ENCODE measurements around the gene SLC22A31. TPM values are rescaled to one million over a fixed set of nuclear protein-coding genes. Genes with fewer than 3 reads are reported as not detected.
A peak's percentile ranks its signal among the peaks of the same experiment; 100 is the strongest.

The SLC22A31 gene
- total and polyA plus RNA-seq, 9 of the 15 experiments (the other 6 are each of a cell fraction or from before 2014, with no cell fraction given): 0.29 to 2.2 (median 0.47) TPM; not detected in 3

DNA sequence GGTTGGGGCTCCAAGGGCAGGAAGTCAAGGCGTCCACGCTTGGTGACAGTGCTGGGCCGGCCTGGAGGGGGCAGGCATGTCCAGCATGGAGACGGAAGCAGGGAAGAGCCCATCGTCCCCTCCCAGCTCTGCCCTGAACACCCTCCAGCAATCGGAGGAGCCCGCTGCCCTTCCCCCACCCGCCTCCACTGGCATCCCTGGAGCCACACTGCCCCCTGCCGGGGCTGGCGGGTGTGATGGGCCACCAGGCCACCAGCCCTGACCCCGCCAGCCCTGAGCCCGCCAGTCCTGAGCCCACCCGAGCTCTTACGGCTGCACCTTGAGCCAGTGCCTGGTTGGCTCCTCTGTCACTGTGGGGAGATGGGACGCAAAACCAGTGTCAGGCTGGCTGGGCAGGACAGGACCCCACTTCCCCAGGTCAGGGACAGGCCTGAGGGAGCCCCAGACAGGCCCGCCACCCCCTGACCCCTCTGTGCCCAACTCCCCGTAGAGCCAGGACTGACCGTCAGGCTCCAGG, 32.9 kb downstream of the SLC22A31 start (continued):
- TF ChIP-seq, protein P1, sequence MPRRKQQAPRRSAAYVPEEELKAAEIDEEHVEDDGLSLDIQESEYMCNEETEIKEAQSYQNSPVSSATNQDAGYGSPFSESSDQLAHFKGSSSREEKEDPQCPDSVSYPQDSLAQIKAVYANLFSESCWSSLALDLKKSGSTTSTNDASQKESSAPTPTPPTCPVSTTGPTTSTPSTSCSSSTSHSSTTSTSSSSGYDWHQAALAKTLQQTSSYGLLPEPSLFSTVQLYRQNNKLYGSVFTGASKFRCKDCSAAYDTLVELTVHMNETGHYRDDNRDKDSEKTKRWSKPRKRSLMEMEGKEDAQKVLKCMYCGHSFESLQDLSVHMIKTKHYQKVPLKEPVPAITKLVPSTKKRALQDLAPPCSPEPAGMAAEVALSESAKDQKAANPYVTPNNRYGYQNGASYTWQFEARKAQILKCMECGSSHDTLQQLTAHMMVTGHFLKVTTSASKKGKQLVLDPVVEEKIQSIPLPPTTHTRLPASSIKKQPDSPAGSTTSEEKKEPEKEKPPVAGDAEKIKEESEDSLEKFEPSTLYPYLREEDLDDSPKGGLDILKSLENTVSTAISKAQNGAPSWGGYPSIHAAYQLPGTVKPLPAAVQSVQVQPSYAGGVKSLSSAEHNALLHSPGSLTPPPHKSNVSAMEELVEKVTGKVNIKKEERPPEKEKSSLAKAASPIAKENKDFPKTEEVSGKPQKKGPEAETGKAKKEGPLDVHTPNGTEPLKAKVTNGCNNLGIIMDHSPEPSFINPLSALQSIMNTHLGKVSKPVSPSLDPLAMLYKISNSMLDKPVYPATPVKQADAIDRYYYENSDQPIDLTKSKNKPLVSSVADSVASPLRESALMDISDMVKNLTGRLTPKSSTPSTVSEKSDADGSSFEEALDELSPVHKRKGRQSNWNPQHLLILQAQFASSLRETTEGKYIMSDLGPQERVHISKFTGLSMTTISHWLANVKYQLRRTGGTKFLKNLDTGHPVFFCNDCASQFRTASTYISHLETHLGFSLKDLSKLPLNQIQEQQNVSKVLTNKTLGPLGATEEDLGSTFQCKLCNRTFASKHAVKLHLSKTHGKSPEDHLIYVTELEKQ (CRISPR knock-in tag; IDR thresholded peaks at IDR 0.05): no peak
- TF ChIP-seq, protein P2, sequence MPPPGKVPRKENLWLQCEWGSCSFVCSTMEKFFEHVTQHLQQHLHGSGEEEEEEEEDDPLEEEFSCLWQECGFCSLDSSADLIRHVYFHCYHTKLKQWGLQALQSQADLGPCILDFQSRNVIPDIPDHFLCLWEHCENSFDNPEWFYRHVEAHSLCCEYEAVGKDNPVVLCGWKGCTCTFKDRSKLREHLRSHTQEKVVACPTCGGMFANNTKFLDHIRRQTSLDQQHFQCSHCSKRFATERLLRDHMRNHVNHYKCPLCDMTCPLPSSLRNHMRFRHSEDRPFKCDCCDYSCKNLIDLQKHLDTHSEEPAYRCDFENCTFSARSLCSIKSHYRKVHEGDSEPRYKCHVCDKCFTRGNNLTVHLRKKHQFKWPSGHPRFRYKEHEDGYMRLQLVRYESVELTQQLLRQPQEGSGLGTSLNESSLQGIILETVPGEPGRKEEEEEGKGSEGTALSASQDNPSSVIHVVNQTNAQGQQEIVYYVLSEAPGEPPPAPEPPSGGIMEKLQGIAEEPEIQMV (tag; conservative IDR thresholded peaks at IDR 0.05; ENCODE audit: low read depth): no peak
- TF ChIP-seq, protein P3, sequence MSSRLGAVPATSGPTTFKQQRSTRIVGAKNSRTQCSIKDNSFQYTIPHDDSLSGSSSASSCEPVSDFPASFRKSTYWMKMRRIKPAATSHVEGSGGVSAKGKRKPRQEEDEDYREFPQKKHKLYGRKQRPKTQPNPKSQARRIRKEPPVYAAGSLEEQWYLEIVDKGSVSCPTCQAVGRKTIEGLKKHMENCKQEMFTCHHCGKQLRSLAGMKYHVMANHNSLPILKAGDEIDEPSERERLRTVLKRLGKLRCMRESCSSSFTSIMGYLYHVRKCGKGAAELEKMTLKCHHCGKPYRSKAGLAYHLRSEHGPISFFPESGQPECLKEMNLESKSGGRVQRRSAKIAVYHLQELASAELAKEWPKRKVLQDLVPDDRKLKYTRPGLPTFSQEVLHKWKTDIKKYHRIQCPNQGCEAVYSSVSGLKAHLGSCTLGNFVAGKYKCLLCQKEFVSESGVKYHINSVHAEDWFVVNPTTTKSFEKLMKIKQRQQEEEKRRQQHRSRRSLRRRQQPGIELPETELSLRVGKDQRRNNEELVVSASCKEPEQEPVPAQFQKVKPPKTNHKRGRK (tag; IDR thresholded peaks at IDR 0.05): no peak
- TF ChIP-seq BRF1 (IDR thresholded peaks at IDR 0.05; ENCODE audit: borderline replicate concordance, extremely low read depth, insufficient read length) (no peak), KAT8 (IDR thresholded peaks at IDR 0.05; ENCODE audit: low read depth) (no peak), HDAC2 (IDR thresholded peaks at IDR 0.05) (no peak), ZNF699 (CRISPR knock-in tag; IDR thresholded peaks at IDR 0.05; ENCODE audit: insufficient replicate concordance) (no peak), ZNF586 (CRISPR knock-in tag; conservative IDR thresholded peaks at IDR 0.05) (no peak), CBX2 (IDR thresholded peaks at IDR 0.05; ENCODE audit: insufficient read depth, low read length, poor library complexity, severe bottlenecking) (no peak), GATAD2A (IDR thresholded peaks at IDR 0.05) (peak; percentile 63; the same call in 1 of the 2 replicates), ZNF41 (CRISPR knock-in tag; conservative IDR thresholded peaks at IDR 0.05) (no peak), ZNF764 (CRISPR knock-in tag; IDR thresholded peaks at IDR 0.05; ENCODE audit: low read depth) (peak; percentile 74), HNRNPLL (IDR thresholded peaks at IDR 0.05; ENCODE audit: low read depth, low read length, poor library complexity, severe bottlenecking) (no peak), RFX5 (IDR thresholded peaks at IDR 0.05; ENCODE audit: low read depth, low read length) (no peak), FOXA3 (CRISPR knock-in tag; conservative IDR thresholded peaks at IDR 0.05 in 1 of 2, IDR thresholded peaks at IDR 0.05 in 1 of 2) (peak in 1 of 2 experiments; percentile 51; a peak in 1 of 4 replicates), ZNF140 (CRISPR knock-in tag; IDR thresholded peaks at IDR 0.05) (no peak), BHLHE40 (IDR thresholded peaks at IDR 0.05; ENCODE audit: low read length) (peak; percentile 42), ZNF77 (CRISPR knock-in tag; IDR thresholded peaks at IDR 0.05) (no peak), IFI16 (CRISPR knock-in tag; IDR thresholded peaks at IDR 0.05) (no peak), SMC3 (conservative IDR thresholded peaks at IDR 0.05; ENCODE audit: insufficient read depth, low read depth, low read length) (peak; percentile 97), TAF15 (IDR thresholded peaks at IDR 0.05; ENCODE audit: low read depth, low read length) (no peak)
- TF ChIP-seq, protein P4, sequence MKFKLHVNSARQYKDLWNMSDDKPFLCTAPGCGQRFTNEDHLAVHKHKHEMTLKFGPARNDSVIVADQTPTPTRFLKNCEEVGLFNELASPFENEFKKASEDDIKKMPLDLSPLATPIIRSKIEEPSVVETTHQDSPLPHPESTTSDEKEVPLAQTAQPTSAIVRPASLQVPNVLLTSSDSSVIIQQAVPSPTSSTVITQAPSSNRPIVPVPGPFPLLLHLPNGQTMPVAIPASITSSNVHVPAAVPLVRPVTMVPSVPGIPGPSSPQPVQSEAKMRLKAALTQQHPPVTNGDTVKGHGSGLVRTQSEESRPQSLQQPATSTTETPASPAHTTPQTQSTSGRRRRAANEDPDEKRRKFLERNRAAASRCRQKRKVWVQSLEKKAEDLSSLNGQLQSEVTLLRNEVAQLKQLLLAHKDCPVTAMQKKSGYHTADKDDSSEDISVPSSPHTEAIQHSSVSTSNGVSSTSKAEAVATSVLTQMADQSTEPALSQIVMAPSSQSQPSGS (CRISPR knock-in tag; IDR thresholded peaks at IDR 0.05): no peak
